HG02885 (cell line): ENCODE measurements around the gene PCYOX1L.
"Not testable (repeated sequence)": the region's sequence is repeated elsewhere in the genome, so short reads cannot be mapped to it uniquely, and the experiment has no call there.

Source experiments
- ATAC-seq: cut with Tn5 transposase; IDR thresholded peaks from one replicate; pipeline ENCODE4 v1.9.1; 2021; ENCODE audit warnings: mild to moderate bottlenecking; ENCODE audit not compliant: unreplicated experiment, poor library complexity

Gene PCYOX1L

GRCh38 chr5:149382517-149383220 is 24.8 kb downstream of the PCYOX1L start:
- no peak for ATAC-seq

- no peak for ATAC-seq
Measured at GRCh38 chr5:149383399-149383798, 25.6 kb downstream of the PCYOX1L start.

- ATAC-seq = no peak
Measured at GRCh38 chr5:149386166-149386565, 28.3 kb downstream of the PCYOX1L start.

GRCh38 chr5:149387081-149387631 is 29.3 kb downstream of the PCYOX1L start:
- ATAC-seq = no peak

GRCh38 chr5:149387982-149388381 is 30.1 kb downstream of the PCYOX1L start:
- ATAC-seq = no peak

GRCh38 chr5:149388498-149389190 is 30.8 kb downstream of the PCYOX1L start:
- no peak for ATAC-seq

- ATAC-seq = no peak
Measured at GRCh38 chr5:149389552-149390495, 32.0 kb downstream of the PCYOX1L start.

GRCh38 chr5:149391076-149391475 is 33.2 kb downstream of the PCYOX1L start:
- not testable (repeated sequence) for ATAC-seq

- no peak for ATAC-seq
Measured at GRCh38 chr5:149391524-149391923, 33.7 kb downstream of the PCYOX1L start.

- no peak for ATAC-seq
Measured at GRCh38 chr5:149392718-149393117, 34.9 kb downstream of the PCYOX1L start.

GRCh38 chr5:149394996-149395395 is 37.1 kb downstream of the PCYOX1L start:
- not testable (repeated sequence) for ATAC-seq

- ATAC-seq = no peak
Measured at GRCh38 chr5:149397530-149397929, 39.7 kb downstream of the PCYOX1L start.

- ATAC-seq = not testable (repeated sequence)
Measured at GRCh38 chr5:149398747-149399266, 41.0 kb downstream of the PCYOX1L start.

GRCh38 chr5:149399775-149400174 is 41.9 kb downstream of the PCYOX1L start:
- ATAC-seq = no peak

GRCh38 chr5:149400304-149400703 is 42.5 kb downstream of the PCYOX1L start:
- no peak for ATAC-seq

- ATAC-seq = no peak
Measured at GRCh38 chr5:149401051-149401450, 43.2 kb downstream of the PCYOX1L start.

GRCh38 chr5:149402291-149402690 is 44.4 kb downstream of the PCYOX1L start:
- no peak for ATAC-seq

- ATAC-seq = no peak
Measured at GRCh38 chr5:149403923-149404745, 46.3 kb downstream of the PCYOX1L start.

GRCh38 chr5:149404746-149405549 is 47.1 kb downstream of the PCYOX1L start:
- ATAC-seq = no peak
